DMS153 (cell line): ENCODE data around the gene PROM1.

ENCODE experiments used
- DNase-seq: peaks from one replicate; lab custom pipeline; 2025; lab: John Stamatoyannopoulos, UW

The PROM1 gene

DNA sequence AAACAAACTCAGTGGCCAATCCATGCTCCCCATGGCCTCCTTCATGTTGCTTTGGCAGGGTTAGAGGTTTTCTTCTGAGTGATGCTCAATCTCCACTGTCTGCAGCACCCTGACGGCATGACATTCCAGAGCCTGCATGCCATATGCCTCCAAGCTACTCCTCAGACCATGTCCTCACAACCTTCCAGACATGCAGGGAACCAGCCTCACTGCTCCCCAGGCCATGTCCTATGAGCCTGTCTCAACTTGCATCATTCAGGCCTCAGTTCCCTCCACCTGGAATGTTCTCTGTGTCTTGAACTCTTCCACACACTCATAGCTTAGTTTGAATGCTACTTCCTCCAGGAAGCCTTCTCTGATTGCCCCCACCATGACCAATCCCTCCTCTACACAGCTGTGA, 18.8 kb downstream of the PROM1 start:
- no peak for DNase-seq

DNA sequence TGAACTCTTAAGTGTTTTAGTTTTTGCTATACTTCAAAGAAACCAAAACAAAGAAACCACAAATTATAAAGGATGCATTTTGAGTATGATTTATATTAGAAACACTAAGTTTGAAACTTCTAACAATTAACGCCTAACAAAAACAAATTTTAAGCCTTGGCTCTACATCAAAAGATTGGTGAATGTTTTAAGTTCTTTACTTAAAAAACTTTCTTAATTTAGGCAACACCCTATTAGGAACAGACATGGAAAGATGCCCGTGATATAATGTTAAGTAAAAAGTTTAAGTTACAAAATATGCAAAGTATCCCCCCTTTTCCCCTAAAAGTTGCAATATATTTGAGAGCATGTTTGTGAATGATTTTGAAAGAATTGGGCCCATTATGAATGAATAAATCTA, 21.2 kb downstream of the PROM1 start:
- no peak for DNase-seq

DNA sequence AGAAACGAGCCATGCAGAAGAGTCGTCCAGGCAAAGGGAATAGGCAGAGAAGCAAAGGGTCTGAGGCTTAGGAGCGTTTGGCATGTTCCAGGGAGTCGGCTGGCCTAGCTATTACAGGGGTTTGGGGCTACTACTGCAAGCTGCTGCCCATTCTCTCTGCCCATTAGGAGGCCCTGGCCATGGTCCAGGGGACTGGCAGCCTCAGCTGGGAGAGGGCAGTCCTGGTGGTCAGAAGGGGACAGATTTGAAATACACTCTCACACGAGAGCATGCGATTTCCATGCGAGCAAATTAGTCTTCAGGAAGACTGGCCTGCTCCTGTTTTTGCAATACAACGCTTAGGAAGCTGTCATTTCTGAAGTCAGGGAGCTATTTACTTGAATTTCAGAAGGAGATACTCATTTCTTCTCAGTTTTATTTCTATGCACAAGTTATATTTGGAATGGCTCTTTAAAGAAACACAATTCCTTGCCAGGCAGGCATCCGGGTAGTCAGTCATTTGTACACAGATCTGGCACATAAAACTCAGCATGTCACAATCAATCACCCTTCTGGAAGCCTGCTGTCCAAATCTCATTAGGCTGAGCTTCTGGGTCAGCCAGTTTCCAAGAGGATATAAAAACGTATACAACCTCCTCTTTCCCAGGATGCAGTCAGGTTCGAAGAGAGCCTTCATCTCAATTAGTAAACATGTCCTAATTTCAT, 27.0 kb downstream of the PROM1 start:
- DNase-seq = no peak

DNA sequence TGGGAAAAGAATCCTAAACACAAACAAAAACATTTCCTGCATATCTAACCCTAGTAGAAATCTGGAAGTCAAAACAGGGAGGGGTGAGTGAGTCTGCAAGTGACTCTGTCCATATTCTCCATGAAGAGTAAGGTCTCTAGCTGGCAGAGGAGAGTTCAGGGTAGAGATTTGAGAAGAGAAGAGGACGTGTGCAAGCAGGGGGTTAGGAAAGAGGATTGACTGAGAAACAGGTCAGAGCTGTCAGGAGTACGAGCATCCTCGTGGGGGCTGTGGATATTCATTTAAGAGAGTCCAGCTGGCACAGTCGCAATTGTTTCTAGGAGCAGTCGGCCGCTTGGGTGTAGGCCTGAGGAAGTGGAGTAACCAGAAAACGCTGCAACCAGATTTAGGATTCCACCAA, 27.9 kb downstream of the PROM1 start:
- no peak for DNase-seq

DNA sequence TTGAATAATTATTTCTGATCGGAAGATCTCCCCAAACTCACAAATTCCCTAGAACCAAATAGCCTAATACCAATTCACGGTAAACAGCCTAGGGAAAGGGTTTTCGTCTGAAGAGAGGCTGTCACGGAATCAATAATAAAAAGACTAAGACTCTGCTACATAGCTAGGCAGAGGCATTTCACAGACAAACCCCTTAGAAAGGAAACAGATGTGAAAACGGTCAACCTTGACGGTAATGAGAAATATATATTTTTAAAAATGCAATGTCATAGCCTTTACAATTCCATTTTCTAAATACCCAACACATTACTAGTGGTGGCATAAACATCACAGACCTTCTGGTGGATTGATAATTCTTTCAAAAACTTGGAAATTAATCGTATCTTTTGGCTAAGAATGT, 28.4 kb downstream of the PROM1 start:
- DNase-seq = no peak

DNA sequence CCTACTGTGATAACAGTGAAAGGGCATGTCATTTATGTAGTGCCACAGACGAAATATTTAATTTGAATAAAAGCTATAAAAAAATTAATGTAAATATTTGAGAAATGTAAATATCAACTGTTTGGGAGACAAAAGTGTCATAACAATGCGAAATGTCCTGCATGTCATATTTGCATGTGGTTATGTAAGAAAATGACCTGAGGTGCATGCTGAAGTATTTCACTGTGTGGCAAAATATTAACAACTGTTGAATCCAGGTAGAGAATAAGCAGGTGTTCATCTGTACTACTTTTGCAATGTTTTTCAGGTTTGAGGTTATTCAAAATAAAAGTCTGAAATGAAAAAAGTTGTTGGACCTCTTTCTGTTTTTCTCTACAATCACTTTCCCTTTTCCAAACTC, 30.9 kb downstream of the PROM1 start:
- no peak for DNase-seq

DNA sequence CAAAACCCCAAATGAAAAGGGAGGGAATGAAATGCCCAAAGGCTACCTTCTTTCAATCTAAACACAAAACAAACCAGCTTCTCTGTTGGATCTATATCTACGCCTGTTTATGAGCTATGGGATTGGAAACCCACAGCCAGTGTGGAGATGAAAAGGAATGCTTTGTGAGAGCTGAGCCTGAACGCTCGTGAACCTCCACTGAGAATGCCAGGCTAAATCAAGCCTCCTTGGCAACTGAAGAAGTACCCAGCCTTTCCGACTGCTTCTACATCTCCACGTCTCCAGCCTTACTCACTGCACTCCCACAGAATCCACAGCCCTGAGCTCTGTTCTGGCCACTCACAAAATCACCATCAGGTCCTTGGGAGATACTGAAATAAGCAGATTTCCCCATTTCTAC, 31.8 kb downstream of the PROM1 start:
- DNase-seq = no peak

DNA sequence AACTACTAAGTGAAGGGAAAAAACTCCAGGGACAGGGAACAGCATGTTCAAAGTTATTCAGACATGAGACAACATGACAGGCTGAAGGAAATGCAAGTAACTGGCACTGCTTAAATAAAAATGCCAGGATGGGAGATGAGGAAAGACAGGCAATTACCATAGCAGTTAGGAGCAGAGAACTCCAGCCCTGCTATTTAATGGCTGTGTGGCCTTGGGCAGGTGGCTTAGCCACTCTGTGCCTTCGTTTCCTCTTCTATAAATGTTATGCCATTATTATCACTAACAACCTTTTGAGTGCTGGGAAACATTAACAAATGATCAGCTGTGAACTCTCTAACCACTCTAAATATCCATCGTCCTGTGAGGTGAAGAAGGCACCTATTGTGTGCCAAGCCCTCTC, 32.7 kb downstream of the PROM1 start:
- DNase-seq = no peak

DNA sequence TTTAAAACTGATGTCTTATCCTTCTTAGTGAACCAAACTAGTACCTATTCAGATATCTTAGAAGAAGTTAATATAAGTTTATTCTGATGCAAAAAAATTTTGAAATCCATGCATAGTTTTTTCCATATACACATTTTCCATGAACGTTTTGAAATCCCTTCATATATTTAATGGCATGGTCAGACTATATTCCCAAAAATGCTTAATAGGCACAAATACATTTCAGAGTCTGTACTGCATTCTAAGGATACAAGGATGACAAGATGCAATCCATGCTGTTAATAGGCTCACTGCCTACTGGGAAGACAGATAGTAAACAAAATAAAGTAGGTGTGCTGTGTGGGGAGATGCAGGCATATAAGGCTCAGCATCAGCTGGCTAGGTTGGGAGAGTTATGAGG, 33.2 kb downstream of the PROM1 start:
- DNase-seq = no peak

DNA sequence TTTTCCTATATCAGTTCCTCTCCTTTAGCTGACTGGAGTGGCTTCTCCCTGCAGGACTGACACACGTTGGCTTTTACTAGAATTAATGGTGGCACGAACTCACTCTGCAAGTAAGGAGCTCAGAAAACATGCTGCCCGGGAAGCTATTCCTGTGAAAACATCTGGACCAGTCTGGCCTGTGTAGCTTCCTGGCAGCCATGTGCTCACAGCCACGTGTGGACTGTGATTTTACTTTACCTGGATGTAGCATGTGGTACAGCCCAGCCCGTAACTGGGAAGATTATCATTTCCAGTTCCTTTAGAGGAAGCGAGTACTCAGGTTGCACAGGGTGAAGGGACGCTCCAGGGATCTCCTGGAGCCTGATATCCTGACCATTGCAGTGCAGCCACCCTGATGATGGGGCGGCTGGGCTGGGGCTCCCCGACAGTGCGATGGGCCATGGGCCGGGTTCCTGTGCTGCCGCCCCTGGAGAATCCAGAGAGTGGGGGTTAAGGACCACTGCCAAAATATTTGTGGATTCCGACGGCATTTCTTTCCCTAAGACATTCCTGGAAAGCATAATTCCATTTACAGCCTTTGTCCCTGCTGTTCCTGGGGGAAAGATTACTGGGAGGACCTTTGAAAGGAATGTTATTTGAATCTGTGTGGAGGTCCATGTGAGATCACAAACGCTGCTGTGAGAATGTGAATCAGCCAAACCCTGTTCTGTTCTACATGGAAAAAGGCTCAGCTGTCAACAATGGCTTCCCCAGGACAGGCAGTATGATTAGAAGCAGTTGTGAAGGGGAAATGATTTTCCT, 35.0 kb downstream of the PROM1 start:
- DNase-seq = no peak

DNA sequence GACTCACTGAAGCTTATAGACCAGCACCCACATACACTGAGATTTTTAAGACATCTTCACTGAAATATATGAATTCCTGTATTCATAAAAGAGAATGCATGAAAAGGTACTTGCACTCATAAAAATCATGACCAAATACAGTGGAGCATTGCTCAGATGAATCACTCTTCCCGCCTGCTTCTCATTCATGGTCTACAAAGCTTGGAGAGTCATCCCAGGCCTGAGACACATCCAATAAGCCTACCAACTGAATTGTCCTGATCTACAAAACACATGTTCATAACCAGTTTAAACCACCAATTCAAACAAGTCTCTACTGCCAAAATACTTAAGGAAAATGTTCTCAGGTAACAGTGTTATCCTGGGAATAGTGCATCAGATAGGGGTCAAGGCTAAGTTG, 38.1 kb downstream of the PROM1 start:
- DNase-seq = no peak

DNA sequence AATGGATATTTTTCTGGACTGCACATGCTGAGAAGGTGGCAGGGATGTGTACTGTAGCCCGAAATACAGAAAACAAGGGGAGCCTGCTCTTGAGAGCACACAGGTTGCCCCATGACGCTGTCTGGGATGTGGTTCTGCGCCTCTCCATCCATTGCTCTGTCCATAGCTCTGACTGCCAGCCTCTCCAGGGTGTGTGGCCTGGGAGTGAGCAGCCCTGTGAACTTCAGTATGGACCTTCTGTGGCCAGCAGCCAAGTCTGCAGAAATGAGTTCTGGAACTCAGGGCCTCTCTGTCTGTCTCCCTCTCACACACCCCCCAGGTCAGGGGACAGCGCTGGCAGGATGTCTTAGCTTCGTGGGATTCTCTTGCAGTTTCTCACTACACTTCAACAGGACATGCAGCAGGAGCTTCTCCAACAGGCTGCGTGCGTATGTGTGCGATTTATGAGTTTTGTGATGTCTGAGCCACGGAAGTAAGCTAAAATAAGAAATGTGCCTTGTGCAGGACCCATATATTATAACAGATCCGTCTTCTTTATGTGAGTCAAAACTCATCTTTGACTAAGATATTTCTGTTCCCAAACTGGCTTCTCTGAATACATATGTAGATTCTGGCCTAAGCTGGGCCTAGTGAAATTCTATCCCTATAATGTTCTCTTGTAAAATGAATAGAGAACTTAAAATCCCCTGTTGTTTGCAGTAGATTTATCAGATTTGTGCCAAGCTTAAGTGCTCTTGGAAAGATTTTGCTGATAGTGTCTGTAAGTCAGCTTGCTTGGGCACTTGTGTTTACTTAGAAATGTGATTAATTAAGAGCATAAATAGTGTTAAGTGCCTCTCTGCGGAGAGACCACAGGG, 40.0 kb downstream of the PROM1 start:
- no peak for DNase-seq

DNA sequence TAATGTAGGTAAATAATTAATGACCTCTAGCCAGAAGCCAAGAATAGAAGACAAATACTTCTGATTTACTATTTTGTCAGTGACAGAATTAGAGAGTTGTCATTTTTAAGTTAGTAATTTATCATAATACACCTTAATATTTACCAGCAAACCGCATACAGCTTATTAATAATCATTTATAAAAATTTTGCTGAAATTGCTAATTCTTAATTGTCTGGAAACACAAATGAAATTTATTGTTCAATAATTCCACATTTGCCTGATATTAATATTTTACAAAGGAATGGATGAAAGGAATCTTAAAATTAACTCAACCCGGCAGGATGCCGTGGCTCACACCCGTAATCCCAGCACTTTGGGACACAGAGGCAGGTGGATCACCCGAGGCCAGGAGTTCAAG, 44.7 kb downstream of the PROM1 start:
- DNase-seq = no peak

DNA sequence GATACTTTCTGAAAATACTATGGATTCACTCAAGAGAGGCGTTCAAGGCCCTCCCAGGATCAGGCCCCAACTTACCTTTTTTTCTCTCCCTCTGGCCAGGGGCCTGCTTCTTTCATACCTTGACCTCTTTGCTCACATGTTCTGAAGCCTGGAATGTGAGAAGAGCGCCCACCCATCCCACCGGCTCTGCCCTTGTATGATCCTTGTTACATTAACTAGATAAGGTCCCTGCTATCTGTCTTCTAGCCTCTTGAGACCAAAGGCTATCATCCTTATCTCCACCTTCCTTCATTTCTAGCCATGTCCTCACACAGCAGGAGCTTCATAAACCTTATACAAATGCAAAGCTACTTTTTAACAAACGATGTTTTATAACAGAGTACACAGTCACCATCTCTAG, 45.9 kb downstream of the PROM1 start:
- no peak for DNase-seq

DNA sequence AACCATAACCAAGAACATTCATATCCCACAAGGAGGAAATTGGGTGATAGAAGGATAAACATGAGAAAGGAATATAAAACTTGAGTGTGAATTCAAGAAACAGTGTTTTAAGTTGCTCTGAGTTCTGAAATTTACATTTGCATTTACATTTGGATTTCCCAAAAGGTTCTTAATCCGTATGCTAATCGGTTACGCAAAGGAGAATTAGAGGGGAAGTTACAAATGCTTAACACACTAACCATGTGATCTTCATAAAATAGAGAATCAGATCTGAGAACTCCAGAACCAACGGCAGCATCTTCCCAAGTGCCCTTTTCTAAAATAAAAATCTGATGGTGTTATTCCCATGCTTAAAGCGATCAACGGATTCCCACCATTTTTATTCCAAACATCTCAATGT, 48.0 kb downstream of the PROM1 start:
- no peak for DNase-seq

DNA sequence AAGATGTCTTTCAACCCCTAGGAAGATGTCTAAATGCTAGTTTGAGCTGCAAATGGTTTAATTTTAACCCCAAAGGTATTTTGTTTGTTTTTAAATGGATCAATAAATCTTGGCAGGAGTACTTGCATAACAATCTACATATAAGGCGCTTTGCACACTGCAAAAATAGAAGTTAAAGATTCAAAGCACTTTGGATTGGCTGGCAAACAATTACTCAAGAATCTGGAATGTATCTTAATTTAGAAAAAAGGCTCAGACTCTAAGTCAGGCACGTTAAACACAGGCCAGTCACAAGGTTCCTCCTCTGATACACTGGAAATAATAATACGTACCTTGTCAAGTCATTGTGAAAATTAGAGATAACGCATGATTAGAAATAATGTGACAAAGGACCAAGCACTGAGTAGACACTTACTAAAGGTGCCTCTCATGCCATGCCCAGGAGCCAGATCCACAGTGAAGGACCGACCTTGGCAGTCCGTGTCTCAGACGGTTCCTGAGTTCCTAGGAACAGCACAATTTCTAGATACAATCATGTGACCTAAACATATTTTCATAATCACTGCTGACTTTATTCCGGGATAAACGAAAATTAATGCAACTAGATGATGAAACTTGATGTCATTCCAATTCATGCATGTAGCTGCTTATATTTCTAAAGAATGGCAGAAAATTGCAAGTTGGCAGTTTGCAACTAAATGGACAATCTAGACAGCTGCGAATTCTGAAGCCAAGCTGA, 49.6 kb downstream of the PROM1 start:
- DNase-seq = no peak

DNA sequence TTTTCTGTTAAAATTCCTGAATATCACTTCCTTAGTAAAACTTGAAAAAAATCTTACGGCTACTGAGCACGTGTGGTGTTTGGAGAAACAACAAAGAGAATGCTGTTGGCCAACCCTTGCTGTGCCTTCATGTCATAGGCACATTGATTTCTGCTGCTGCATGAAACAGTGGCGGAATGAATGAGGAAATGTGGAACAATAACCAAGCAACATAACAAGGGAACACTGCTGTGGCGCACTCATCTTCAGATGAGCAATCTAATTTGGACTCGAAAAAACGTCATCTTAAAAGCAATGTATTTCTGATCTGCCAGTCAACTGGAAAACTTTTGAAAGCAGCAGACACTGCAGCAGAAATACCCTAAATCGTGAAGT, 51.4 kb downstream of the PROM1 start:
- no peak for DNase-seq

DNA sequence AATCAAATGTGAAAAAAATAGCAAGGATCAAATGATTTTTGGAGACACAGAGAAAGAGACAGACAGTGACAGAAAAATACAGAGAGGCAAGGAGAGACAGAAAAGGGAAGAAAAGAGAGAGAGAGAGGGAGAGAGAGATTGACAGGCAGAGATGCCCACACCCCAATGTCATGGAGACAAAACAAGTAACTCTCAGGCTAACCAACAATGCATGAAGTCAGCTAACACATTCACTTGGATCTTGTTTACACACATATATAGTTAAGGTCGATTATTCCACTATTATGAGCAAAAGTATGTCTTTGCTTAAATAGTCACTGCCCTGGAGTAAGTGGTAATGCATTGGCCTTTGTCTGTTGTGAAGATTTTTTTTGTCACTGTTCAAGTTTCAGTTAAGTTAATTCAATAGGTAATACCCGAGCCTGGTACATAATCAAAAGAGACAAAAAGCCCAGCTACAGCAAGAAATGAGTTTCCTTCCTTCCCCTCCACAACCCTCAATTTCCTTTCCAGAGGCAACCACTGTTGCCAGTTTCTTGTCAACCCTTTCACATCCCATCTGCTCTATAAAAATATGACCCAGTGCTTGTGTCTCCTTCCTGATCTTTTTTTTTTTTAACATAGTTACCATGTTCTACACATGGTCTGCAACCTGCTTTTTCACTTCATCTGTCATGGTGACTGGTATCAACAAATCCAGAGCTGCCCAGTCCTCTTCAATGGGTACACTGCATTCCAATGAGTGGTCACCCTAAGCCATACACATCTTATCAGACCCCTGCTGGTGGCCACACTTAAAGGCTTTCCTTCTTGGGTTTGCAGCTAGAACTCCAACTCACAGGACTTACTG, 52.1 kb downstream of the PROM1 start:
- DNase-seq = no peak

DNA sequence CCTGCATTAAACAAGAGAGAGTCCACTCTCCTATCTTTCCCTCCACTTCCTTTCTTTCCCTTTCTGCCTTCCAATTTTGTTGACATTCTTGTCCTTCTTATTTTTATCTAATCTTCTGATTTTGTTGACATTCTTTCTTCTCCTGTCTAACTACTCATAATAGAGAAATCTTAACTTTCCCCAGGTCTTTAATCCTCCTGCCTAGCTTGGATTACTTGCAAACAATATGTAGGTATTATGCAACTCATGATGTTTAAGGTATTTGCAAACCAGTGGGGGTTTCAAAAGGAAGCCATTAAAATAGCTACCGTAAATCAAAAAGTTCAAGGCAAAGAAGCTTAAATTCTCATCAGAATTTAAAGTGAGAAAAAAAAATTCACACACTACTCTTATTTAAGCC, 53.9 kb downstream of the PROM1 start:
- DNase-seq = no peak

DNA sequence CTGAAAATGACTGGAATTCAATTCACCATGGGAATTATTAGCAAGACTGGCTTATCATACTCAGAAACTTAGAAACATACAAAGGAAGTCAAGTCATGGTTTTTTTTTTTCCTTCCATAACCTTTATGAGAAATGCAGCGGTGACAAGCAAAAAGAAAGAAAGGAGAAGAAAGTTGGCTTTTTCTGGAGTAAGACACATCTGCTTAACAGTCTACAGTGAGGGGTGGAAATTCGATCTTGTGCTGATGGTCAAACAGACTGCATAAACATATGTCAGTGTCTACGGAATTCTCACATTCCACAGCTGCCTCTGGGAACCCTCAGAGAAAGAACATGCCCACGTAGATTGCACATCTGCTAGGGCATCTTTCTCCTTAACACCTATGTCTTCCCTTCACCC, 54.6 kb downstream of the PROM1 start:
- no peak for DNase-seq

DNA sequence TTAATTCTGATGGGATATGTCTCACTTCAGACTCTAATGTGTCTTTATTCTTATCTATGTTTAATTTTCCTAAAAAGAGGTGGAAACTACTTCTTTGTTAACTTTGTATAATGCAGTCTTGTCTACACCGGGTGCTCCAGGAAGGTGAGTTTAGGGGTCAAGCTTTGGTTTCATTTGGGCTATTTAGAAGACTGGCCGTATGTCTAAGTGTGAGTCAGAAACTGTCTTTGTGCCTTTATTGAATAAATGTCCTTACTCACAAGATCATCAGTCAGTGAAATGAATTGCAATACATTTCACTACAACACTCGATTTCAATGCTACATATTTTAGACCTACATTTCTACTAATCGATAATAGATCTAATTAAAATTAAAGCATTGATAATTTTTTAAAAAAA, 56.2 kb downstream of the PROM1 start:
- no peak for DNase-seq
